Activated CD4-positive, alpha-beta T cell treated with anti-CD3 and anti-CD28 coated beads for 36 hours (primary cell): ENCODE measurements around the gene PTBP2. TPM values are rescaled to one million over a fixed set of nuclear protein-coding genes. Genes with fewer than 3 reads are reported as not detected.

Experiments used
- ATAC-seq: fragments of 200-7000 bp; cut with Tn5 transposase; one replicate; pipeline ENCODE4 v1.10.0; 2021; ENCODE audit warnings: mild to moderate bottlenecking, moderate library complexity
- CTCF ChIA-PET: fragments of 350-600 bp; sonication (Branson Sonifier 250); formaldehyde crosslinking; loops from one replicate; lab custom pipeline; 2021; ENCODE audit warnings: antibody characterized with exemption; lab: Charles Lee
- POLR2A ChIA-PET: fragments of 350-600 bp; sonication (Branson Sonifier 250); formaldehyde crosslinking; loops from one replicate; lab custom pipeline; 2021; ENCODE audit warnings: antibody characterized with exemption, inconsistent platforms; lab: Charles Lee
- DNase-seq: peaks from one replicate; pipeline ENCODE4 v3.0.0-alpha.2; 2020
- H3K27ac Mint-ChIP-seq: one replicate; pipeline ENCODE4 v1.8.0; 2021; ENCODE audit warnings: mixed read lengths
- H3K27me3 Mint-ChIP-seq: one replicate; pipeline ENCODE4 v1.8.0; 2021; ENCODE audit warnings: mixed read lengths
- H3K36me3 Mint-ChIP-seq: one replicate; pipeline ENCODE4 v1.8.0; 2021; ENCODE audit warnings: low read depth, mixed read lengths
- H3K4me1 Mint-ChIP-seq: one replicate; pipeline ENCODE4 v1.8.0; 2021; ENCODE audit warnings: mixed read lengths
- H3K4me3 Mint-ChIP-seq: one replicate; pipeline ENCODE4 v1.8.0; 2021; ENCODE audit warnings: mild to moderate bottlenecking, moderate library complexity, mixed read lengths
- H3K9me3 Mint-ChIP-seq: one replicate; pipeline ENCODE4 v1.8.0; 2021; ENCODE audit warnings: low read depth, mixed read lengths
- intact Hi-C, 2 experiments: fragments of 100-400 bp; cut with DNase I in 1 of 2; cut with micrococcal nuclease in 1 of 2; formaldehyde crosslinking; loops; one replicate each; pipeline versions ENCODE4 v1.14.2 to v1.15.1; 2022 to 2024; cut with DNase I, micrococcal nuclease
- total RNA-seq, 2 experiments: library from RNA; stranded (reverse); gene quantifications; one replicate each; pipeline ENCODE4 v1.2.3, GENCODE V29; 2021

Gene PTBP2
- total RNA-seq, 2 experiments from 2014 or later: 13.5 to 14.8 TPM

GRCh38 chr1:96710708-96711477, 10.7 kb upstream of the PTBP2 start:
- DNase-seq: no peak
- POLR2A ChIA-PET: interaction anchor here (0.6 to 1.7 kb wide), 2 partner anchors 11 to 88 kb away, joined by 3 to 5 read pairs; no protein-coding TSS in a partner anchor
- no peaks in the 10 kb centered on the region for H3K36me3 Mint-ChIP-seq
- CTCF ChIA-PET: no interaction called here
- H3K4me3 Mint-ChIP-seq: no peak overlapping the region
- intact Hi-C loops: no loop called here
- peaks cover 6% of the 10 kb centered on the region for H3K27me3 Mint-ChIP-seq
- no peaks in the 10 kb centered on the region for H3K9me3 Mint-ChIP-seq
- no peak overlapping the region for H3K27ac Mint-ChIP-seq
- H3K4me1 Mint-ChIP-seq: no peaks in the 10 kb centered on the region
- no peak for ATAC-seq

DNA sequence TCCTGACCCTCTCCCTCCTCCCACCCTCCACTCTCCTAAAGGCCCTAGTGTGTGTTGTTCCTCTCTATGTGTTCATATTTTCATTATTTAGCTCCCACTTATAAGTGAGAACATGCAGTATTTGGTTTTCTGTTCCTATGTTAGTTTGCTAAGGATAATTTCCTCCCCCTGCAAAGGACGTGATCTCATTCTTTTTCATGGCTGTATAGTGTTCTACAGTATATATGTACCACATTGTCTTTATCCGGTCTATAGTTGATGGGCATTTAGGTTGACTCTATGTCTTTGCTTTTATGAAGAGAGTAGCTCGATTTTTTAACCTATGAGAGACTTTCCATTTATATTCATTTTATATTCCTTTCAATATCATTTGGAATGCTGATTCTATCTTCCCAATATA, 7.9 kb upstream of the PTBP2 start:
- intact Hi-C loops: no loop called here
- no peaks in the 10 kb centered on the region for H3K9me3 Mint-ChIP-seq
- no peaks in the 10 kb centered on the region for H3K36me3 Mint-ChIP-seq
- DNase-seq (no peak), ATAC-seq (no peak)
- ChIA-PET CTCF (no interaction called here), POLR2A (no interaction called here)
- no peak overlapping the region for H3K27ac Mint-ChIP-seq
- H3K4me1 Mint-ChIP-seq: no peaks in the 10 kb centered on the region
- H3K27me3 Mint-ChIP-seq: peaks cover 6% of the 10 kb centered on the region
- H3K4me3 Mint-ChIP-seq: no peak overlapping the region

DNA sequence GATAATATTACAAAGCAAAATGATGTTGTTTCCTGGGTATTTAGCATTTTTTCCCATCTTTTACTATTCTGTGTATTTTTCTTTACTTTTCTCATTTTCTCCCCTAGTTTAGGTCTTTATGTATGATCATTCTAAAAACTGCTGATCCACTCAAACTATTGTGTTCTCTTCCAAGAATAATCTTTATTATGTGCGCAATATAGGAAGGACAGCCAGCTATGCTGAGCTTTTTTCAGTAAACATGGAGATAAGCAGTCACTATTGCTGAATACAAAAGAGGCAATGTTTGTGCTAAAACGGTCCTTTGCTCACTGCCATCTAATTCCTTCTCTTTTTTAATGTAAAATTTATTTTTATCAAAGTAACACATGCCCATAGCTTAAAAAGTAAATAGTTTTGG, 6.7 kb upstream of the PTBP2 start:
- no peaks in the 10 kb centered on the region for H3K4me1 Mint-ChIP-seq
- ATAC-seq: no peak
- ChIA-PET CTCF (interaction anchor here (0.7 to 1.0 kb wide), 2 partner anchors 9 to 34 kb away, joined by 3 read pairs; no protein-coding TSS in a partner anchor), POLR2A (interaction anchor here (0.7 kb wide), 1 partner anchor 8 kb away, joined by 3 read pairs; no protein-coding TSS in a partner anchor)
- intact Hi-C loops: no loop called here
- H3K9me3 Mint-ChIP-seq: no peaks in the 10 kb centered on the region
- H3K27me3 Mint-ChIP-seq: peaks cover 6% of the 10 kb centered on the region
- no peak overlapping the region for H3K4me3 Mint-ChIP-seq
- no peak overlapping the region for H3K27ac Mint-ChIP-seq
- DNase-seq: no peak
- no peaks in the 10 kb centered on the region for H3K36me3 Mint-ChIP-seq

GRCh38 chr1:96715482-96715881, 6.1 kb upstream of the PTBP2 start:
- CTCF ChIA-PET: interaction anchor here (0.7 to 1.0 kb wide), 3 partner anchors 9 to 43 kb away, joined by 3 to 5 read pairs (median 3); no protein-coding TSS in a partner anchor
- no peaks in the 10 kb centered on the region for H3K4me1 Mint-ChIP-seq
- peaks cover 6% of the 10 kb centered on the region for H3K27me3 Mint-ChIP-seq
- H3K27ac Mint-ChIP-seq: no peak overlapping the region
- no peaks in the 10 kb centered on the region for H3K9me3 Mint-ChIP-seq
- DNase-seq (no peak), ATAC-seq (no peak)
- H3K4me3 Mint-ChIP-seq: no peak overlapping the region
- POLR2A ChIA-PET: interaction anchor here (0.6 to 0.7 kb wide), 2 partner anchors 8 to 433 kb away, joined by 3 read pairs; no protein-coding TSS in a partner anchor
- intact Hi-C loops: no loop called here
- H3K36me3 Mint-ChIP-seq: no peaks in the 10 kb centered on the region

- POLR2A ChIA-PET: no interaction called here
- H3K4me1 Mint-ChIP-seq: peaks cover 22% of the 10 kb centered on the region
- DNase-seq: no peak
- peak overlapping the region; percentile 49 for H3K27ac Mint-ChIP-seq
- intact Hi-C loops: loop anchor here in 1 of 2 experiments (1.0 to 10.0 kb wide), 3 partner anchors 1204 to 1487 kb away; partner anchors contain the start of genes DPYD and RWDD3
- peak overlapping the region; percentile 95 for H3K4me3 Mint-ChIP-seq
- no peak for ATAC-seq
- CTCF ChIA-PET: no interaction called here
- peaks cover 21% of the 10 kb centered on the region for H3K36me3 Mint-ChIP-seq
- no peaks in the 10 kb centered on the region for H3K9me3 Mint-ChIP-seq
- no peaks in the 10 kb centered on the region for H3K27me3 Mint-ChIP-seq
These were observed 550 bp upstream of the PTBP2 start for GRCh38 chr1:96721053-96721415.

GRCh38 chr1:96722161-96722922, 758 bp downstream of the PTBP2 start:
- intact Hi-C loops: loop anchor here in 1 of 2 experiments (10.0 kb wide), 2 partner anchors 1202 to 1332 kb away; partner anchors contain the start of gene DPYD
- H3K9me3 Mint-ChIP-seq: no peaks in the 10 kb centered on the region
- CTCF ChIA-PET: no interaction called here

GRCh38 chr1:96722958-96723357, 1.4 kb downstream of the PTBP2 start:
- Mint-ChIP-seq H3K27ac (peak overlapping the region; percentile 81), H3K4me3 (peak overlapping the region; percentile 95), H3K36me3 (peaks cover 35% of the 10 kb centered on the region), H3K27me3 (no peaks in the 10 kb centered on the region), H3K4me1 (peaks cover 35% of the 10 kb centered on the region), H3K9me3 (no peaks in the 10 kb centered on the region)
- CTCF ChIA-PET: no interaction called here
- intact Hi-C loops: loop anchor here in 1 of 2 experiments (10.0 kb wide), 2 partner anchors 1202 to 1332 kb away; partner anchors contain the start of gene DPYD
- DNase-seq (no peak), ATAC-seq (no peak)
- POLR2A ChIA-PET: interaction anchor here (0.8 kb wide), 1 partner anchor 8 kb away, joined by 3 read pairs; no protein-coding TSS in a partner anchor

More at GRCh38 chr1:96722161-96722922, 758 bp downstream of the PTBP2 start:
- no peaks in the 10 kb centered on the region for H3K27me3 Mint-ChIP-seq
- H3K4me3 Mint-ChIP-seq: peak overlapping the region; percentile 95
- DNase-seq (peak; percentile 73), ATAC-seq (peak; percentile 68)
- peak overlapping the region; percentile 81 for H3K27ac Mint-ChIP-seq
- POLR2A ChIA-PET: interaction anchor here (0.5 to 1.1 kb wide), 4 partner anchors 9 to 1198 kb away, joined by 3 to 5 read pairs (median 4); partner anchors contain the start of gene DPYD
- H3K36me3 Mint-ChIP-seq: peaks cover 30% of the 10 kb centered on the region
- H3K4me1 Mint-ChIP-seq: peaks cover 30% of the 10 kb centered on the region

- no peaks in the 10 kb centered on the region for H3K9me3 Mint-ChIP-seq
- DNase-seq (no peak), ATAC-seq (no peak)
- H3K27ac Mint-ChIP-seq: peak overlapping the region; percentile 81
- H3K27me3 Mint-ChIP-seq: no peaks in the 10 kb centered on the region
- intact Hi-C loops: loop anchor here in 1 of 2 experiments (10.0 kb wide), 2 partner anchors 1201 to 1331 kb away; partner anchors contain the start of gene DPYD
- H3K4me1 Mint-ChIP-seq: peaks cover 39% of the 10 kb centered on the region
- ChIA-PET POLR2A (no interaction called here), CTCF (interaction anchor here (1.1 kb wide), 1 partner anchor 10 kb away, joined by 3 read pairs; no protein-coding TSS in a partner anchor)
- peaks cover 39% of the 10 kb centered on the region for H3K36me3 Mint-ChIP-seq
- H3K4me3 Mint-ChIP-seq: peak overlapping the region; percentile 95
These were observed 1.8 kb downstream of the PTBP2 start for GRCh38 chr1:96723377-96723776.

- DNase-seq: no peak
- intact Hi-C loops: loop anchor here in 1 of 2 experiments (10.0 kb wide), 2 partner anchors 1201 to 1331 kb away; partner anchors contain the start of gene DPYD
- Mint-ChIP-seq H3K9me3 (no peaks in the 10 kb centered on the region), H3K27ac (no peak overlapping the region), H3K27me3 (no peaks in the 10 kb centered on the region), H3K4me3 (no peak overlapping the region), H3K36me3 (peaks cover 42% of the 10 kb centered on the region), H3K4me1 (peaks cover 41% of the 10 kb centered on the region)
- CTCF ChIA-PET: interaction anchor here (1.1 kb wide), 1 partner anchor 10 kb away, joined by 3 read pairs; no protein-coding TSS in a partner anchor
- no peak for ATAC-seq
- POLR2A ChIA-PET: no interaction called here
These were observed 2.4 kb downstream of the PTBP2 start for GRCh38 chr1:96723936-96724335.

GRCh38 chr1:96727860-96728259, 6.3 kb downstream of the PTBP2 start:
- H3K4me3 Mint-ChIP-seq: no peak overlapping the region
- POLR2A ChIA-PET: no interaction called here
- no peaks in the 10 kb centered on the region for H3K27me3 Mint-ChIP-seq
- DNase-seq (no peak), ATAC-seq (no peak)
- H3K27ac Mint-ChIP-seq: no peak overlapping the region
- intact Hi-C loops: loop anchor here in 1 of 2 experiments (10.0 kb wide), 2 partner anchors 1197 to 1327 kb away; partner anchors contain the start of gene DPYD
- H3K4me1 Mint-ChIP-seq: peaks cover 51% of the 10 kb centered on the region
- CTCF ChIA-PET: interaction anchor here (0.7 to 1.1 kb wide), 2 partner anchors 9 to 26 kb away, joined by 3 read pairs; no protein-coding TSS in a partner anchor
- peaks cover 57% of the 10 kb centered on the region for H3K36me3 Mint-ChIP-seq
- no peaks in the 10 kb centered on the region for H3K9me3 Mint-ChIP-seq
